Adrenal gland (tissue), 5 donors: ENCODE measurements around the gene MAPK1.

Experiments
- POLR2A ChIP-seq, 2 donors: fragments of 450-650 bp; IDR thresholded peaks; one replicate each; pipeline ENCODE4 v1.6.1; 2017; ENCODE audit warnings: antibody characterized with exemption in 2 of 2, mild to moderate bottlenecking in 2 of 2, moderate library complexity in 1 of 2
- TF ChIP-seq, protein P1 (sequence below), 6 experiments: fragments of 450-650 bp in 4 of 6; fragments of 200-600 bp in 2 of 6; sonication (generic) in 1 of 6; IDR thresholded peaks; 1 replicate in 5 of 6; 2 replicates in 1 of 6; pipeline versions ENCODE4 v1.5.1 to v1.8.0; 2016 to 2021; ENCODE audit warnings: antibody characterized with exemption in 6 of 6, mild to moderate bottlenecking in 2 of 6, moderate library complexity in 1 of 6
- donor health status: DM: no; HTN: no; CAD: no.

- no peak for TF ChIP-seq POLR2A (IDR thresholded peaks at IDR 0.05)
- TF ChIP-seq, protein P1, sequence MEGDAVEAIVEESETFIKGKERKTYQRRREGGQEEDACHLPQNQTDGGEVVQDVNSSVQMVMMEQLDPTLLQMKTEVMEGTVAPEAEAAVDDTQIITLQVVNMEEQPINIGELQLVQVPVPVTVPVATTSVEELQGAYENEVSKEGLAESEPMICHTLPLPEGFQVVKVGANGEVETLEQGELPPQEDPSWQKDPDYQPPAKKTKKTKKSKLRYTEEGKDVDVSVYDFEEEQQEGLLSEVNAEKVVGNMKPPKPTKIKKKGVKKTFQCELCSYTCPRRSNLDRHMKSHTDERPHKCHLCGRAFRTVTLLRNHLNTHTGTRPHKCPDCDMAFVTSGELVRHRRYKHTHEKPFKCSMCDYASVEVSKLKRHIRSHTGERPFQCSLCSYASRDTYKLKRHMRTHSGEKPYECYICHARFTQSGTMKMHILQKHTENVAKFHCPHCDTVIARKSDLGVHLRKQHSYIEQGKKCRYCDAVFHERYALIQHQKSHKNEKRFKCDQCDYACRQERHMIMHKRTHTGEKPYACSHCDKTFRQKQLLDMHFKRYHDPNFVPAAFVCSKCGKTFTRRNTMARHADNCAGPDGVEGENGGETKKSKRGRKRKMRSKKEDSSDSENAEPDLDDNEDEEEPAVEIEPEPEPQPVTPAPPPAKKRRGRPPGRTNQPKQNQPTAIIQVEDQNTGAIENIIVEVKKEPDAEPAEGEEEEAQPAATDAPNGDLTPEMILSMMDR (IDR thresholded peaks at IDR 0.05): no peak
Observed at GRCh38 chr22:21761086-21761485, 106.4 kb downstream of the MAPK1 start.
